C4-2B (cell line): ENCODE measurements around the gene SLC6A19.
"Not testable (repeated sequence)": the region's sequence is repeated elsewhere in the genome, so short reads cannot be mapped to it uniquely, and the experiment has no call there.

ENCODE experiments used
- ZFX ChIP-seq: fragments of 450-650 bp; IDR thresholded peaks from 2 replicates; pipeline ENCODE4 v1.6.1; 2017
- TF ChIP-seq, protein P1 (sequence below): fragments of 450-650 bp; conservative IDR thresholded peaks from 2 replicates; pipeline ENCODE4 v1.5.1; 2017; ENCODE audit warnings: mild to moderate bottlenecking

DNA sequence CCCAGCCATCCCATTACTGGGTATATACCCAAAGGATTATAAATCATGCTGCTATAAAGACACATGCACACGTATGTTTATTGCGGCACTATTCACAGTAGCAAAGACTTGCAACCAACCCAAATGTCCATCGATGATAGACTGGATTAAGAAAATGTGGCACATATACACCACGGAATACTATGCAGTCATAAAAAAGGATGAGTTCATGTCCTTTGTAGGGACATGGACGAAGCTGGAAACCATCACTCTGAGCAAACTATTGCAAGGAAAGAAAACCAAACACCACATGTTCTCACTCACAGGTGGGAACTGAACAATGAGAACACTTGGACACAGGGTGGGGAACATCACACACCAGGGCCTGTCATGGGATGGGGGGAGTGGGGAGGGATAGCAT is 66.1 kb downstream of the SLC6A19 start:
- TF ChIP-seq, protein P1, sequence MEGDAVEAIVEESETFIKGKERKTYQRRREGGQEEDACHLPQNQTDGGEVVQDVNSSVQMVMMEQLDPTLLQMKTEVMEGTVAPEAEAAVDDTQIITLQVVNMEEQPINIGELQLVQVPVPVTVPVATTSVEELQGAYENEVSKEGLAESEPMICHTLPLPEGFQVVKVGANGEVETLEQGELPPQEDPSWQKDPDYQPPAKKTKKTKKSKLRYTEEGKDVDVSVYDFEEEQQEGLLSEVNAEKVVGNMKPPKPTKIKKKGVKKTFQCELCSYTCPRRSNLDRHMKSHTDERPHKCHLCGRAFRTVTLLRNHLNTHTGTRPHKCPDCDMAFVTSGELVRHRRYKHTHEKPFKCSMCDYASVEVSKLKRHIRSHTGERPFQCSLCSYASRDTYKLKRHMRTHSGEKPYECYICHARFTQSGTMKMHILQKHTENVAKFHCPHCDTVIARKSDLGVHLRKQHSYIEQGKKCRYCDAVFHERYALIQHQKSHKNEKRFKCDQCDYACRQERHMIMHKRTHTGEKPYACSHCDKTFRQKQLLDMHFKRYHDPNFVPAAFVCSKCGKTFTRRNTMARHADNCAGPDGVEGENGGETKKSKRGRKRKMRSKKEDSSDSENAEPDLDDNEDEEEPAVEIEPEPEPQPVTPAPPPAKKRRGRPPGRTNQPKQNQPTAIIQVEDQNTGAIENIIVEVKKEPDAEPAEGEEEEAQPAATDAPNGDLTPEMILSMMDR = not testable (repeated sequence)
- TF ChIP-seq ZFX = not testable (repeated sequence)
